Skeletal muscle satellite cell (primary cell): ENCODE measurements around the gene SLC25A28.
"Not testable (repeated sequence)": the region's sequence is repeated elsewhere in the genome, so short reads cannot be mapped to it uniquely, and the experiment has no call there.

Experiments
- H3K27me3 ChIP-seq: 2 replicates; pipeline ENCODE4 v1.7.0; 2013; ENCODE audit warnings: low read length; ENCODE audit not compliant: control insufficient read depth, insufficient read depth
- H3K36me3 ChIP-seq: 2 replicates; pipeline ENCODE4 v1.7.0; 2013; ENCODE audit warnings: mild to moderate bottlenecking, control low read depth, low read length; ENCODE audit not compliant: insufficient read depth
- H3K4me1 ChIP-seq: 2 replicates; pipeline ENCODE4 v1.7.0; 2013; ENCODE audit warnings: low read length; ENCODE audit not compliant: control insufficient read depth, insufficient read depth
- H3K4me2 ChIP-seq: 2 replicates; pipeline ENCODE4 v1.7.0; 2013; ENCODE audit warnings: mild to moderate bottlenecking, low read length
- H3K4me3 ChIP-seq: 2 replicates; pipeline ENCODE4 v1.7.0; 2013; ENCODE audit warnings: low read length
- H3K9ac ChIP-seq: 2 replicates; pipeline ENCODE4 v1.7.0; 2013; ENCODE audit warnings: mild to moderate bottlenecking, low read depth, low read length, moderate library complexity
- H3K9me3 ChIP-seq: replicated peaks from 2 replicates; pipeline ENCODE4 v1.7.0; 2013; ENCODE audit warnings: mild to moderate bottlenecking, control low read depth, low read length

SLC25A28 gene

GRCh38 chr10:99604862-99605261 is 15.4 kb downstream of the SLC25A28 start:
- Histone ChIP-seq H3K4me3 (no peak overlapping the region), H3K4me2 (no peak overlapping the region), H3K36me3 (peaks cover 11% of the 10 kb centered on the region), H3K9ac (no peak overlapping the region), H3K9me3 (no peaks in the 10 kb centered on the region), H3K27me3 (peaks cover 3% of the 10 kb centered on the region), H3K4me1 (no peaks in the 10 kb centered on the region)

- H3K36me3 ChIP-seq = no peaks in the 10 kb centered on the region
- peaks cover 26% of the 10 kb centered on the region for H3K27me3 ChIP-seq
- no peak overlapping the region for H3K4me3 ChIP-seq
- no peaks in the 10 kb centered on the region for H3K4me1 ChIP-seq
- no peaks in the 10 kb centered on the region for H3K9me3 ChIP-seq
- no peak overlapping the region for H3K4me2 ChIP-seq
- no peak overlapping the region for H3K9ac ChIP-seq
Observed at GRCh38 chr10:99598781-99599509, 21.3 kb downstream of the SLC25A28 start.

- Histone ChIP-seq H3K4me3 (no peak overlapping the region), H3K27me3 (peaks cover 26% of the 10 kb centered on the region), H3K36me3 (no peaks in the 10 kb centered on the region), H3K9ac (no peak overlapping the region), H3K9me3 (no peaks in the 10 kb centered on the region), H3K4me2 (no peak overlapping the region), H3K4me1 (no peaks in the 10 kb centered on the region)
Observed at GRCh38 chr10:99598011-99598410, 22.2 kb downstream of the SLC25A28 start.

DNA sequence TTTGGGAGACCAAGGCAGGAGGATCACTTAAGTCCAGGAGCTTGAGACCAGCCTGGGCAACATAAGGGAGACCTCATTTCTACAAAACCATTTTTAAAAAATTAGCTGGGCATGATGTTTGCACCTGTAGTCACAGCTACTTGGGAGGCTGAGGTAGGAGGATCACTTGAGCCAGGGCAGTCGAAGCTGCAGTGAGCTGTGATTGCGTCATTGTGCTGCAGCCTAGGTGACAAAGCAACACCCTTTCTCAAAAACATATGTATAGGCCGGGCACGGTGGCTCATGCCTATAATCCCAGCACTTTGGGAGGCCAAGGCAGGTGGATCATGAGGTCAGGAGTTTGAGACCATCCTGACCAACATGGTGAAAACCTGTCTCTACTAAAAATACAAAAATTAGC is 23.5 kb downstream of the SLC25A28 start:
- H3K27me3 ChIP-seq = peaks cover 29% of the 10 kb centered on the region

GRCh38 chr10:99595770-99596465 is 24.3 kb downstream of the SLC25A28 start:
- H3K9me3 ChIP-seq = no peaks in the 10 kb centered on the region
- no peak overlapping the region for H3K4me2 ChIP-seq
- H3K9ac ChIP-seq = no peak overlapping the region
- no peak overlapping the region for H3K4me3 ChIP-seq
- no peaks in the 10 kb centered on the region for H3K36me3 ChIP-seq
- no peaks in the 10 kb centered on the region for H3K4me1 ChIP-seq
- H3K27me3 ChIP-seq = peaks cover 28% of the 10 kb centered on the region

More for the DNA sequence above, 23.5 kb downstream of the SLC25A28 start:
- not testable (repeated sequence) for H3K9ac ChIP-seq, H3K4me2 ChIP-seq, H3K4me3 ChIP-seq, H3K9me3 ChIP-seq, H3K36me3 ChIP-seq, H3K4me1 ChIP-seq

GRCh38 chr10:99595236-99595635 is 25.0 kb downstream of the SLC25A28 start:
- no peaks in the 10 kb centered on the region for H3K4me1 ChIP-seq
- no peak overlapping the region for H3K4me2 ChIP-seq
- no peaks in the 10 kb centered on the region for H3K36me3 ChIP-seq
- H3K4me3 ChIP-seq = no peak overlapping the region
- no peaks in the 10 kb centered on the region for H3K9me3 ChIP-seq
- no peak overlapping the region for H3K9ac ChIP-seq
- peaks cover 28% of the 10 kb centered on the region for H3K27me3 ChIP-seq

DNA sequence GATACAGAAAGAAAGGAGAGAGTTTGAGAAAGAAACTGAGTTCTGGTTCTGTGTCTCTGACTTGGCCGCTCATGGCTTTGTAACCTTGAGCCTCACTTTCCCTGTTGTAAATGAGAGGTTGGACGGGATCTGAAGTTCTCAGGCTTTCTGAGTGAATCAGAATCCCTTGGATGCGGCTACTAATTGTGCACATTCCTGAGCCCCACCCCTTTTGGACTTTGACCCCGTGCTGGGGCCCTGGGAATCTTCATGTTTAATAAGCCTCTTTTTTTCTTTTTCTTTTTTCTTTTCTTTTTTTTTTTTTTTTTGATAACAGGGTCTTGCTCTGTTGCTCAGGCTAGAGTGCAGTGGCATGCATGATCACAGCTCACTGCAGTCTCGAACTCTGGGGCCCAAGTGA is 26.9 kb downstream of the SLC25A28 start:
- no peak overlapping the region for H3K9ac ChIP-seq
- H3K27me3 ChIP-seq = peaks cover 25% of the 10 kb centered on the region
- H3K4me1 ChIP-seq = no peaks in the 10 kb centered on the region
- no peaks in the 10 kb centered on the region for H3K9me3 ChIP-seq
- no peak overlapping the region for H3K4me3 ChIP-seq
- no peak overlapping the region for H3K4me2 ChIP-seq
- no peaks in the 10 kb centered on the region for H3K36me3 ChIP-seq

- H3K9ac ChIP-seq = no peak overlapping the region
- H3K4me1 ChIP-seq = no peaks in the 10 kb centered on the region
- no peak overlapping the region for H3K4me3 ChIP-seq
- peaks cover 34% of the 10 kb centered on the region for H3K27me3 ChIP-seq
- H3K36me3 ChIP-seq = no peaks in the 10 kb centered on the region
- H3K4me2 ChIP-seq = no peak overlapping the region
- H3K9me3 ChIP-seq = no peaks in the 10 kb centered on the region
Observed at GRCh38 chr10:99590799-99591198, 29.4 kb downstream of the SLC25A28 start.

- Histone ChIP-seq H3K36me3 (no peaks in the 10 kb centered on the region), H3K4me1 (no peaks in the 10 kb centered on the region), H3K9ac (no peak overlapping the region), H3K4me3 (no peak overlapping the region), H3K9me3 (no peaks in the 10 kb centered on the region), H3K27me3 (peaks cover 49% of the 10 kb centered on the region), H3K4me2 (no peak overlapping the region)
Observed at GRCh38 chr10:99583687-99584086, 36.6 kb downstream of the SLC25A28 start.

GRCh38 chr10:99582255-99582770 is 37.9 kb downstream of the SLC25A28 start:
- no peaks in the 10 kb centered on the region for H3K9me3 ChIP-seq
- H3K4me3 ChIP-seq = no peak overlapping the region
- no peak overlapping the region for H3K9ac ChIP-seq
- no peak overlapping the region for H3K4me2 ChIP-seq
- H3K4me1 ChIP-seq = no peaks in the 10 kb centered on the region
- H3K36me3 ChIP-seq = no peaks in the 10 kb centered on the region
- peaks cover 38% of the 10 kb centered on the region for H3K27me3 ChIP-seq

GRCh38 chr10:99579971-99580370 is 40.3 kb downstream of the SLC25A28 start:
- Histone ChIP-seq H3K4me1 (no peaks in the 10 kb centered on the region), H3K4me2 (no peak overlapping the region), H3K36me3 (no peaks in the 10 kb centered on the region), H3K9me3 (no peaks in the 10 kb centered on the region), H3K27me3 (peaks cover 27% of the 10 kb centered on the region), H3K9ac (no peak overlapping the region), H3K4me3 (no peak overlapping the region)

GRCh38 chr10:99573790-99574189 is 46.4 kb downstream of the SLC25A28 start:
- H3K36me3 ChIP-seq = no peaks in the 10 kb centered on the region
- H3K4me2 ChIP-seq = no peak overlapping the region
- H3K27me3 ChIP-seq = peaks cover 9% of the 10 kb centered on the region
- H3K9me3 ChIP-seq = no peaks in the 10 kb centered on the region
- H3K4me1 ChIP-seq = no peaks in the 10 kb centered on the region
- H3K4me3 ChIP-seq = no peak overlapping the region
- H3K9ac ChIP-seq = no peak overlapping the region
